T-helper 2 cell (primary cell): ENCODE results near the gene CBR1.
A peak's percentile ranks its signal among the peaks of the same experiment; 100 is the strongest.

Experiments used
- DNase-seq, 5 experiments: peaks; one replicate each; pipeline versions ENCODE4 v3.0.0 to v3.0.0-alpha.2; 2012 to 2022
- total RNA-seq, 2 donors: gene quantifications; one replicate each; lab custom pipeline; 2026; lab: John Stamatoyannopoulos, UW

CBR1 gene
- 4.7 to 5.7 reads per million in 2 donors for total RNA-seq

DNA sequence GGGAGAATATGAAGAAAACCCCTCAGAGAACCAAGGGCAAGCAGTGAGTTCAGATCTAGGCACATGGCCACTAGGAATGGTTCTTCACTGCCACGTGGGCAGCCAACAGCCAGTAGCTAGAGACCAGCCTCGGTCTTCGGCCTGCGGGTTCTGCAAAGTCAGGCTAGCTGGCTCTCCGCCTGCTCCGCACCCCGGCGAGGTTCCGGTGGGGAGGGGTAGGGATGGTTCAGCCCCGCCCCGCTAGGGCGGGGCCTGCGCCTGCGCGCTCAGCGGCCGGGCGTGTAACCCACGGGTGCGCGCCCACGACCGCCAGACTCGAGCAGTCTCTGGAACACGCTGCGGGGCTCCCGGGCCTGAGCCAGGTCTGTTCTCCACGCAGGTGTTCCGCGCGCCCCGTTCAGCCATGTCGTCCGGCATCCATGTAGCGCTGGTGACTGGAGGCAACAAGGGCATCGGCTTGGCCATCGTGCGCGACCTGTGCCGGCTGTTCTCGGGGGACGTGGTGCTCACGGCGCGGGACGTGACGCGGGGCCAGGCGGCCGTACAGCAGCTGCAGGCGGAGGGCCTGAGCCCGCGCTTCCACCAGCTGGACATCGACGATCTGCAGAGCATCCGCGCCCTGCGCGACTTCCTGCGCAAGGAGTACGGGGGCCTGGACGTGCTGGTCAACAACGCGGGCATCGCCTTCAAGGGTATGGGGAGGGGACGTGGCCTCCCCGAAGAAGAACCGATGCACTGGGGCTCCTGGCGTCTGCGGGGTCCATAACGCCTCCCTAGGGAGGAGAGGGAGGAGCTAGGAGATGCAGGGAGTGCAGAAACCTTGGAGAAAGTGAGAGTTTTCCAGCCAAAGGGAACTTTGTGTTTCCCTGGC, at the start of gene CBR1:
Gene CBR1, plus strand, starts transcription at position 312 of the 871 bp plus-strand sequence. Its CDS starts 92 bp downstream, at position 404.
- DNase-seq: peak; percentile 71 to 96 (median 80)

GRCh38 chr21:36021251-36021837, 48.5 kb upstream of the CBR1 start:
- DNase-seq: no peak

GRCh38 chr21:36022427-36023091, 47.3 kb upstream of the CBR1 start:
- no peak for DNase-seq

DNA sequence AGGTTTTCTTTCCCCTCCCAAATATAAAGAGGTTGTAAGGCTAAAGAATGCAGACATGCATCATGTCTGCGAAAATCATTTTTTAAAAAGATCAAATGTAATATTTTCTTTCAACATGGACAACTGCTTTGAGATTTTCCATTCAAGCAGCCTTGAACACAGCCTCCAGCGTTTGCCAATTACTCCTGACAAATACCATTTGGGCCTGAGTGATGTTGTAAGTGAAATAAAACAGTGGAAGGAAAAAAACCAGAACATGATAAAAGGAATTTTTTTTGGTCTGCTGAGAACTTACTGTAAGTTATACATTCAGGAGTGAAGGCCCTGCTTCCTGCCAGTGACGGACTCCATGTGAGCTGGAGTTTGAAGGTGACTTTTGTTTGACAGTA, 46.7 kb upstream of the CBR1 start:
- no peak for DNase-seq

GRCh38 chr21:36024782-36025181, 45.0 kb upstream of the CBR1 start:
- no peak for DNase-seq

DNA sequence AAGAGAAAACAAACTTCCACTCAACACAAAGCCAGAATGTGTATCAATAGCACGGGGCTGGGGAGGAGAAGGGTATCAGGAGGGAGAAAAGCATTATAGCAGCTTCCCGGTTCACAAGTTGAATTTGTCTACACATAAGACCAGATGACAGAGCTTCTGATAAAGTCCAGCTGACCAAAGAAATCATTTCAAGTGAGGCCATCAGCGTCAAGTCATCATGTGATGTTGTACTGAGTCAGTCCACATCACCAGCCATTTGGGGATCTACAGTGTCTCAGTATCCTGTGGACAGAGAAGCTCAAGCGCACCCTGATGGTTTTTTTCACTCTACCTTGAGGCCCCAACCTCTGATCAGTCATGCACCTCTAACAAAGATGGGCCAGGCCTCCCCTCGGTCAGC, 42.5 kb upstream of the CBR1 start:
- no peak for DNase-seq

GRCh38 chr21:36028127-36029069, 41.4 kb upstream of the CBR1 start:
- peak; percentile 22 to 58 (median 39) for DNase-seq

DNA sequence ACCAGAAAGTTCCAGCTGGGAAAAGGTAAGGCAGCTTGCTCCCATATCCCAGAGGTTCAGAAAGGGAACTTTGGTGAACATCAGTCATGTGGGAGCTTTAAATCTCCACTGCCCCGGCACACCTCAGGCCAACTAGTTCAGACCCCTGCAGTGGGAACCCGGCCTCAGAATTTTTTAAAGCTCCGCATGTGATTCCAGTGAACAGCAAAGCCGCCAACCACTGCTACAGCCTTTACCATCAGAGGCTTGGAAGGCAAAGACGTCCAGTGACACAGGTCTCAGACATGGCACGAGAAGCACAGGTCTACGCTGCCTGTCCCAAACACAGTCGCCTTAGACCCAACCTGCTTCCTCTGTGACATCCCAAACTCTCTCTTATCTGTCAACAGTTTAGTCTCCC, 40.5 kb upstream of the CBR1 start:
- no peak for DNase-seq

GRCh38 chr21:36030581-36031189, 39.1 kb upstream of the CBR1 start:
- no peak for DNase-seq

GRCh38 chr21:36032647-36033406, 37.0 kb upstream of the CBR1 start:
- no peak for DNase-seq

DNA sequence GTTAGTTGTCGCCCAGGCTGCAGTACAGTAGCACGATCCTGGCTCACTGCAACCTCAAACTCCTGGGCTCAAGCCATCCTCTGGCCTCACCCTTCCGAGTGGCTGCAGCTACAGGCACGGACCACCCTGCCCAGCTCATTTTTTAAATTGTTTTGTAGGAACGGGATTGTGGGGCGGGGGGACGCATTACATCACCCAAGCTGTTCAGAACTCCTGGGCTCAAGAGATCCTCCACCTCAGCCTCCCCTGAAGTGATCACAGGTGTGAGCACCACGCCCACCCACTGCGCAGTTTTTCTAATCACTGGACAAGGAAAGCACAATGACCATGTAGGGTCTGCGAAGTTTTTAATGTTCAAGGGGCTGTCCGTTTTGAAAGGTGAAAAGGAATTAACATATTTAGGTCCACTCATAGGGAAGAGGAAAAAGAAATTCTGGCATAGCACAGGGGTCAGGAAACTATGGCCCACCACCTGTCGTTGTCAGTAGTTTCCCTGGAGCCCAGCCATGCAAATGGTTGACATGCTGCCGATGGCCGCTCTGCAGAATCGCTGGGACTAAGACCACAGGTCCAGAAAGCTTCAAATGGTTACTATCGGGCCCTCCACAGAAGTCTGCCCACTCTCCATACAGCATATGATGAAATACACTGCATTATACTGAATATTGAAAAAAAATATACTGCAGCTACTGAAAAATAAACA, 35.5 kb upstream of the CBR1 start:
- DNase-seq: no peak

DNA sequence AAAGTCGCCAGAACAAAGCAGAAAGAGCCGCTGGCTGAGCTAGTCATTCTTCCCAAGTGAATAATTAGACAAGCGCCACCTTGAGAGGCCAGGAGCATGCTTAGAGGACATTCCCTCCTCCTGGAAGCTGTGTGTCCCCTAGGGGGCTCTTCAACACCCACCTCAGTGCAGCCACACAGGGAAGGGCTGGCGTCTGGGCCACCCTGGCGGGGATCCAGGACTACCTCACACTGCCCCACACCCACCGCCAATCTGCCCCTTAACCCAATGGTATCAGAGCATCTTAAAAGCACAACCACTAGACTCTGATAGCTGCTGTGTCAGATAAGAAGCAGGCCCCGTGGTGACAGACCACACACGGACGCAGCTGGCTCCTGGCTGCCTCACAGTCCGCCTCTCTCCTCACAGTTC, 34.4 kb upstream of the CBR1 start:
- DNase-seq: no peak

- DNase-seq: no peak
Observed at GRCh38 chr21:36038701-36039497, 30.9 kb upstream of the CBR1 start.

GRCh38 chr21:36039861-36040260, 30.0 kb upstream of the CBR1 start:
- DNase-seq: no peak

GRCh38 chr21:36040389-36040788, 29.4 kb upstream of the CBR1 start:
- no peak for DNase-seq

DNA sequence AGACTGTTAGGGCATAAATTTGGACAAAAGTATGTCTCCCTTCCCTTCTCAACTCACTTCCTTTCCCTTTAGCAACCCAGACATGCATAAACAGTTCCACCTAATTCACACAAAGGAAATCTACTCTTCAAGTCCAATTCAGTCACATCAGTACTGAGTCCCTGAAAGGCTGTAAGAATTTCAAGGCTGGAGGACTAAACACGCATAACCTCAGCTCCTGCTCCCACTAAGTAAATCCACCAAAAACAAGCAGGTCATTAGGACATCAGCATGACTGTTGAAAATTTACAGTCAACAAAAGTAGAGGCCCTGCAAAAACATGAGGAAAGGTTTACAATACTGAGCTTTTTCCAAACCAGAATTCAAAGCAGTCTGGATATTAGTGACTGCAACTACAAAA, 27.9 kb upstream of the CBR1 start:
- DNase-seq: no peak

- DNase-seq: no peak
Observed at GRCh38 chr21:36044056-36044455, 25.8 kb upstream of the CBR1 start.

DNA sequence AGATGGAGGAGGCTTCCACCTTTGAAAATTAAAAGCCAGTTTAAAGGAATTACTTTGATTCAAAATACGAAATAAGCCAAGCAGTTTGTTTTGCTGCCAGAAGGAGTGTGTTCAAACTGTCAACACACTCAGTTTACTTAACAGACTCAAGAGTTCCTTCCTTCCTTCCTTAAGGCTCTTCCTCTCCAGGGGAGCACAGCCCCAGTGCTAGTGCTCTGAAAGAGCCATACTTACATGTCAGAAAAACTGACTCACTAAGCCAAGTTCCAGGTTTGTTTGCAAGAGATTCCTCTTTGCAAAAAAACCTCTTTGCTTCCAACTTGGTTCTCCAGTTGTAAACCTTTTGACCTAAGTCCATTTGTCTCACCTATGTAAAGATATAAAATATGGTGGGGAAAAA, 23.8 kb upstream of the CBR1 start:
- DNase-seq: no peak

GRCh38 chr21:36047139-36047538, 22.7 kb upstream of the CBR1 start:
- DNase-seq: no peak

- DNase-seq: no peak
Observed at GRCh38 chr21:36048357-36048756, 21.5 kb upstream of the CBR1 start.
